GM23338 (cell line): ENCODE results near the gene LGI1. TPM values are rescaled to one million over a fixed set of nuclear protein-coding genes. Genes with fewer than 3 reads are reported as not detected.

Experiments used
- ATAC-seq: fragments of 200-7000 bp; cut with Tn5 transposase; 3 replicates; pipeline ENCODE4 v1.9.1; 2020
- DNase-seq: peaks from one replicate; pipeline ENCODE4 v3.0.0-alpha.2; 2015; ENCODE audit warnings: low spot score
- H2AFZ ChIP-seq: fragments of 200-600 bp; sonication (generic); 2 replicates; pipeline ENCODE4 v1.8.0; 2016; ENCODE audit warnings: antibody characterized with exemption, mild to moderate bottlenecking, moderate library complexity
- H3F3A ChIP-seq: fragments of 200-600 bp; sonication (generic); replicated peaks from 2 replicates; pipeline ENCODE4 v1.8.0; 2017; ENCODE audit warnings: antibody characterized with exemption, mixed run types, low read depth
- H3K27ac ChIP-seq: fragments of 200-600 bp; sonication (generic); 2 replicates; pipeline ENCODE4 v1.6.1; 2016; ENCODE audit warnings: low read depth
- H3K27me3 ChIP-seq: fragments of 200-600 bp; sonication (generic); 2 replicates; pipeline ENCODE4 v1.8.0; 2016; ENCODE audit warnings: mild to moderate bottlenecking, mixed run types, moderate library complexity; ENCODE audit not compliant: insufficient read depth
- H3K36me3 ChIP-seq: fragments of 200-600 bp; sonication (generic); 2 replicates; pipeline ENCODE4 v1.8.0; 2016; ENCODE audit warnings: mild to moderate bottlenecking; ENCODE audit not compliant: insufficient read depth
- H3K4me1 ChIP-seq: fragments of 200-600 bp; sonication (generic); 2 replicates; pipeline ENCODE4 v1.8.0; 2016; ENCODE audit warnings: mild to moderate bottlenecking, moderate library complexity; ENCODE audit not compliant: insufficient read depth
- H3K4me2 ChIP-seq: fragments of 200-600 bp; sonication (generic); 2 replicates; pipeline ENCODE4 v1.7.1; 2017; ENCODE audit warnings: mixed run types
- H3K4me3 ChIP-seq: fragments of 200-600 bp; sonication (generic); 2 replicates; pipeline ENCODE4 v1.6.1; 2016; ENCODE audit warnings: mixed run types
- H3K79me2 ChIP-seq: fragments of 200-600 bp; sonication (generic); replicated peaks from 2 replicates; pipeline ENCODE4 v1.8.0; 2017; ENCODE audit warnings: mild to moderate bottlenecking; ENCODE audit not compliant: insufficient read depth
- H3K9me2 ChIP-seq: fragments of 200-600 bp; sonication (generic); 2 replicates; pipeline ENCODE4 v1.8.0; 2017; ENCODE audit not compliant: insufficient read depth
- H4K20me1 ChIP-seq: fragments of 200-600 bp; sonication (generic); replicated peaks from 2 replicates; pipeline ENCODE4 v1.8.0; 2017; ENCODE audit warnings: mild to moderate bottlenecking; ENCODE audit not compliant: insufficient read depth
- H3K27ac Mint-ChIP-seq: 2 replicates; pipeline ENCODE4 v1.8.0; 2020; ENCODE audit warnings: inconsistent platforms, mild to moderate bottlenecking, moderate library complexity, mixed read lengths
- H3K27me3 Mint-ChIP-seq: 3 replicates; pipeline ENCODE4 v1.8.0; 2022; ENCODE audit warnings: low read depth, mild to moderate bottlenecking, moderate library complexity, mixed read lengths, inconsistent platforms; ENCODE audit not compliant: insufficient read depth, poor library complexity
- H3K36me3 Mint-ChIP-seq: 3 replicates; pipeline ENCODE4 v1.8.0; 2021; ENCODE audit warnings: low read depth, mild to moderate bottlenecking, inconsistent platforms, moderate library complexity, mixed read lengths
- H3K4me1 Mint-ChIP-seq: 3 replicates; pipeline ENCODE4 v1.8.0; 2020; ENCODE audit warnings: mild to moderate bottlenecking, inconsistent platforms, mixed read lengths
- H3K4me3 Mint-ChIP-seq: 3 replicates; pipeline ENCODE4 v1.8.0; 2021; ENCODE audit warnings: moderate library complexity, mild to moderate bottlenecking, inconsistent platforms, mixed read lengths
- H3K9me3 Mint-ChIP-seq: 3 replicates; pipeline ENCODE4 v1.8.0; 2020; ENCODE audit warnings: moderate library complexity, mild to moderate bottlenecking, inconsistent platforms, mixed read lengths
- CREB1 ChIP-seq: fragments of 250-450 bp; sonication (Bioruptor Pico); IDR thresholded peaks from 2 replicates; pipeline ENCODE4 v1.5.0; 2020; ENCODE audit warnings: low read depth, mild to moderate bottlenecking, moderate library complexity
- EZH2phosphoT487 ChIP-seq: fragments of 200-600 bp; sonication (generic); IDR thresholded peaks from one replicate; pipeline ENCODE4 v1.8.1; 2018; ENCODE audit warnings: antibody characterized with exemption; ENCODE audit not compliant: unreplicated experiment
- JUNB ChIP-seq: IDR thresholded peaks from one replicate; pipeline ENCODE4 v1.6.1; 2016; ENCODE audit warnings: antibody characterized with exemption; ENCODE audit not compliant: unreplicated experiment
- NANOG ChIP-seq: IDR thresholded peaks from 2 replicates; pipeline ENCODE4 v1.6.1; 2016; ENCODE audit warnings: antibody characterized with exemption, borderline replicate concordance
- POLR2AphosphoS5 ChIP-seq: IDR thresholded peaks from 2 replicates; pipeline ENCODE4 v1.6.1; 2016; ENCODE audit warnings: antibody characterized with exemption, low read depth
- ZNF114 ChIP-seq: fragments of 250-450 bp; sonication (Bioruptor Pico); IDR thresholded peaks from 2 replicates; pipeline ENCODE4 v1.5.0; 2020; ENCODE audit warnings: mild to moderate bottlenecking, moderate library complexity
- polyA plus RNA-seq: library from polyadenylated mRNA; unstranded; fragments of >200 nt; fragmentation: Nextera tagmentation; extraction: Ambion mirVana; gene quantifications from 2 replicates; pipeline ENCODE4 v1.2.1, GENCODE V29; 2016
- total RNA-seq: library from RNA; depleted of rRNA; stranded (reverse); fragments of >200 nt; shearing (Covaris generic); gene quantifications from 2 replicates; pipeline ENCODE4 v1.2.3, GENCODE V29; 2014
- TF ChIP-seq, protein P1 (sequence below), 2 experiments: fragments of 200-600 bp in 1 of 2; sonication (generic) in 1 of 2; conservative IDR thresholded peaks; 2 replicates each; pipeline versions ENCODE4 v1.5.1 to v1.6.1; 2016 to 2017; ENCODE audit warnings: antibody characterized with exemption in 2 of 2, low read depth in 2 of 2, mild to moderate bottlenecking in 2 of 2, moderate library complexity in 1 of 2
- TF ChIP-seq, protein P2 (sequence below): IDR thresholded peaks from 2 replicates; pipeline ENCODE4 v1.6.1; 2016; ENCODE audit warnings: antibody characterized with exemption
- TF ChIP-seq, protein P3 (sequence below): IDR thresholded peaks from one replicate; pipeline ENCODE4 v1.6.1; 2018; ENCODE audit warnings: antibody characterized with exemption; ENCODE audit not compliant: unreplicated experiment

LGI1 gene
- total and polyA plus RNA-seq, 2 experiments from 2014 or later, result 0.28 to 0.31 TPM

DNA sequence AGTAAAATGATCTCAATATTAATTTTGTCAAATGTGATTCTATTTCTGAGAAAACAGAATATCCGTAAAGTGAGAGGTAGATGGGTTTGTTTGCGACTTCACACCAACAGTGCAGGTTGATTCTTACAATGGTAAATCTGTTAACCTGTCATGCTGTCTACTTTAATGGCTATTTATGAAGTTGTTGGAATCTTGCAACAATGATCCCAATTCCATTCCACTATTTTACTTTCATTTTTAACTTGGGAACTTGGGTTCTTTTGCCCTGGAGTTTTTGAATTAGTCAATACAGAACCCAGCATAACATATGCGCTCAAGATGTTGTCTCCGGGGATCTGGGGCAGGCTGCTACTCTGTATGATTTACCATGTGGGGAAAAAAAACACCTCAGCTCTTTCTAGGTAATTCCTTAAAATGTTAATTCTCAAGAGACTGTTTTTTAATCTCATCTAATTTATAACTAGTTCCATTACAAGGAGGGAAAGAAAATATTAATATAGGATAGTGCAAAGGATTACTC is 1.2 kb downstream of the LGI1 start:
- H3K36me3 Mint-ChIP-seq, result no peaks in the 10 kb centered on the region

DNA sequence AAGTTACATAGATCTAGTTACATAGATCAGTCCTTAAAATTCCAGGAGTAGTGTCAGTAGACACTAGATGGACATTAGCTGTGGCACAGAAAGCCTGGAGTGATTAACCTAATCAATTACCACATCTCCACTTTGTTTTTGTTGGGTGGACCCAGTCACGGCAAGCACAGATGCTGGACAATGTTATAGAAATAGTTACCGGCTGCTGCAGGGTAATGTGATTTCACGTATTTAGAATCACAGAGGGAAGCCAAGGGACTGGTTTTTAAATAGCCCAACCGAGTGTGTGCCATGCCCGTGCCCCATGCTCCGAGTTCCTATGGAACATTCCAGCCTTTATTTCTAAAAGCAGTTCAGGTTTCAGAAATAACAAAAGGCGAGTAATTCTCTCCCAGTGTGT is 2.8 kb downstream of the LGI1 start:
- ATAC-seq (no peak), DNase-seq (peak; percentile 34)
- Mint-ChIP-seq H3K4me1 (peaks cover 53% of the 10 kb centered on the region), H3K27ac (no peak overlapping the region), H3K9me3 (no peaks in the 10 kb centered on the region), H3K36me3 (no peaks in the 10 kb centered on the region), H3K4me3 (no peak overlapping the region), H3K27me3 (peaks cover 4% of the 10 kb centered on the region)
- Histone ChIP-seq H3K4me2 (peak overlapping the region; percentile 68), H2AFZ (no peak overlapping the region), H4K20me1 (no peaks in the 10 kb centered on the region), H3K4me3 (peak overlapping the region; percentile 16; the same call in 1 of the 2 replicates), H3K36me3 (no peaks in the 10 kb centered on the region), H3F3A (peaks cover 2% of the 10 kb centered on the region; the same call in 1 of the 2 replicates), H3K27ac (no peak overlapping the region), H3K4me1 (peaks cover 45% of the 10 kb centered on the region), H3K27me3 (no peaks in the 10 kb centered on the region), H3K79me2 (no peaks in the 10 kb centered on the region), H3K9me2 (no peaks in the 10 kb centered on the region)
- TF ChIP-seq POLR2AphosphoS5 (no peak), EZH2phosphoT487 (no peak), NANOG (no peak), ZNF114 (CRISPR knock-in tag) (no peak), CREB1 (CRISPR knock-in tag) (no peak)
- TF ChIP-seq, protein P1, sequence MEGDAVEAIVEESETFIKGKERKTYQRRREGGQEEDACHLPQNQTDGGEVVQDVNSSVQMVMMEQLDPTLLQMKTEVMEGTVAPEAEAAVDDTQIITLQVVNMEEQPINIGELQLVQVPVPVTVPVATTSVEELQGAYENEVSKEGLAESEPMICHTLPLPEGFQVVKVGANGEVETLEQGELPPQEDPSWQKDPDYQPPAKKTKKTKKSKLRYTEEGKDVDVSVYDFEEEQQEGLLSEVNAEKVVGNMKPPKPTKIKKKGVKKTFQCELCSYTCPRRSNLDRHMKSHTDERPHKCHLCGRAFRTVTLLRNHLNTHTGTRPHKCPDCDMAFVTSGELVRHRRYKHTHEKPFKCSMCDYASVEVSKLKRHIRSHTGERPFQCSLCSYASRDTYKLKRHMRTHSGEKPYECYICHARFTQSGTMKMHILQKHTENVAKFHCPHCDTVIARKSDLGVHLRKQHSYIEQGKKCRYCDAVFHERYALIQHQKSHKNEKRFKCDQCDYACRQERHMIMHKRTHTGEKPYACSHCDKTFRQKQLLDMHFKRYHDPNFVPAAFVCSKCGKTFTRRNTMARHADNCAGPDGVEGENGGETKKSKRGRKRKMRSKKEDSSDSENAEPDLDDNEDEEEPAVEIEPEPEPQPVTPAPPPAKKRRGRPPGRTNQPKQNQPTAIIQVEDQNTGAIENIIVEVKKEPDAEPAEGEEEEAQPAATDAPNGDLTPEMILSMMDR (conservative IDR thresholded peaks at IDR 0.05; ENCODE audit: low read depth in 2 of 2), result no peak

More for the DNA sequence above, 1.2 kb downstream of the LGI1 start:
- Histone ChIP-seq H3K27me3 (no peaks in the 10 kb centered on the region), H3K36me3 (no peaks in the 10 kb centered on the region), H3K4me1 (peaks cover 45% of the 10 kb centered on the region), H4K20me1 (no peaks in the 10 kb centered on the region), H3F3A (peaks cover 2% of the 10 kb centered on the region; the same call in 1 of the 2 replicates), H3K79me2 (no peaks in the 10 kb centered on the region), H3K9me2 (0 out of 2 replicates have a peak, but pooled peaks cover 4% of the 10 kb centered on the region), H3K4me2 (peak overlapping the region; percentile 37), H2AFZ (no peak overlapping the region), H3K4me3 (no peak overlapping the region), H3K27ac (no peak overlapping the region)
- Mint-ChIP-seq H3K27me3 (peaks cover 6% of the 10 kb centered on the region), H3K4me3 (no peak overlapping the region), H3K27ac (no peak overlapping the region), H3K9me3 (no peaks in the 10 kb centered on the region), H3K4me1 (peaks cover 61% of the 10 kb centered on the region)
- DNase-seq, result no peak
- ATAC-seq, result no peak
- no peak for TF ChIP-seq CREB1 (CRISPR knock-in tag)
- TF ChIP-seq, protein P2, sequence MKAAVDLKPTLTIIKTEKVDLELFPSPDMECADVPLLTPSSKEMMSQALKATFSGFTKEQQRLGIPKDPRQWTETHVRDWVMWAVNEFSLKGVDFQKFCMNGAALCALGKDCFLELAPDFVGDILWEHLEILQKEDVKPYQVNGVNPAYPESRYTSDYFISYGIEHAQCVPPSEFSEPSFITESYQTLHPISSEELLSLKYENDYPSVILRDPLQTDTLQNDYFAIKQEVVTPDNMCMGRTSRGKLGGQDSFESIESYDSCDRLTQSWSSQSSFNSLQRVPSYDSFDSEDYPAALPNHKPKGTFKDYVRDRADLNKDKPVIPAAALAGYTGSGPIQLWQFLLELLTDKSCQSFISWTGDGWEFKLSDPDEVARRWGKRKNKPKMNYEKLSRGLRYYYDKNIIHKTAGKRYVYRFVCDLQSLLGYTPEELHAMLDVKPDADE, result no peak
- TF ChIP-seq, protein P3, sequence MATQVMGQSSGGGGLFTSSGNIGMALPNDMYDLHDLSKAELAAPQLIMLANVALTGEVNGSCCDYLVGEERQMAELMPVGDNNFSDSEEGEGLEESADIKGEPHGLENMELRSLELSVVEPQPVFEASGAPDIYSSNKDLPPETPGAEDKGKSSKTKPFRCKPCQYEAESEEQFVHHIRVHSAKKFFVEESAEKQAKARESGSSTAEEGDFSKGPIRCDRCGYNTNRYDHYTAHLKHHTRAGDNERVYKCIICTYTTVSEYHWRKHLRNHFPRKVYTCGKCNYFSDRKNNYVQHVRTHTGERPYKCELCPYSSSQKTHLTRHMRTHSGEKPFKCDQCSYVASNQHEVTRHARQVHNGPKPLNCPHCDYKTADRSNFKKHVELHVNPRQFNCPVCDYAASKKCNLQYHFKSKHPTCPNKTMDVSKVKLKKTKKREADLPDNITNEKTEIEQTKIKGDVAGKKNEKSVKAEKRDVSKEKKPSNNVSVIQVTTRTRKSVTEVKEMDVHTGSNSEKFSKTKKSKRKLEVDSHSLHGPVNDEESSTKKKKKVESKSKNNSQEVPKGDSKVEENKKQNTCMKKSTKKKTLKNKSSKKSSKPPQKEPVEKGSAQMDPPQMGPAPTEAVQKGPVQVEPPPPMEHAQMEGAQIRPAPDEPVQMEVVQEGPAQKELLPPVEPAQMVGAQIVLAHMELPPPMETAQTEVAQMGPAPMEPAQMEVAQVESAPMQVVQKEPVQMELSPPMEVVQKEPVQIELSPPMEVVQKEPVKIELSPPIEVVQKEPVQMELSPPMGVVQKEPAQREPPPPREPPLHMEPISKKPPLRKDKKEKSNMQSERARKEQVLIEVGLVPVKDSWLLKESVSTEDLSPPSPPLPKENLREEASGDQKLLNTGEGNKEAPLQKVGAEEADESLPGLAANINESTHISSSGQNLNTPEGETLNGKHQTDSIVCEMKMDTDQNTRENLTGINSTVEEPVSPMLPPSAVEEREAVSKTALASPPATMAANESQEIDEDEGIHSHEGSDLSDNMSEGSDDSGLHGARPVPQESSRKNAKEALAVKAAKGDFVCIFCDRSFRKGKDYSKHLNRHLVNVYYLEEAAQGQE, result no peak
- no peak for TF ChIP-seq JUNB
- no peak for TF ChIP-seq ZNF114 (CRISPR knock-in tag)
